Smooth muscle cell (in vitro differentiated cells): Measurements from ENCODE around the gene TMEM254. TPM values are rescaled to one million over a fixed set of nuclear protein-coding genes. Genes with fewer than 3 reads are reported as not detected.

ENCODE experiments used
- DNase-seq: peaks from one replicate; lab custom pipeline; 2025; ENCODE audit not compliant: unreplicated experiment; lab: John Stamatoyannopoulos, UW
- H2AFZ ChIP-seq: fragments of 200-600 bp; sonication (generic); 2 replicates; pipeline ENCODE4 v1.6.0; 2016; ENCODE audit warnings: antibody characterized with exemption, low read depth, mild to moderate bottlenecking
- H3F3A ChIP-seq: fragments of 200-600 bp; sonication (generic); 2 replicates; pipeline ENCODE4 v1.6.0; 2017; ENCODE audit warnings: antibody characterized with exemption, low read depth
- H3K27ac ChIP-seq: fragments of 200-600 bp; sonication (generic); 2 replicates; pipeline ENCODE4 v1.5.1; 2016; ENCODE audit warnings: low read depth, mild to moderate bottlenecking
- H3K27me3 ChIP-seq: fragments of 200-600 bp; sonication (generic); 2 replicates; pipeline ENCODE4 v1.6.1; 2016; ENCODE audit warnings: low read depth, mild to moderate bottlenecking
- H3K36me3 ChIP-seq: fragments of 200-600 bp; sonication (generic); 2 replicates; pipeline ENCODE4 v1.5.1; 2016; ENCODE audit warnings: low read depth
- H3K4me1 ChIP-seq: fragments of 200-600 bp; sonication (generic); 2 replicates; pipeline ENCODE4 v1.5.1; 2016; ENCODE audit warnings: low read depth
- H3K4me2 ChIP-seq: fragments of 200-600 bp; sonication (generic); 2 replicates; pipeline ENCODE4 v1.6.0; 2016; ENCODE audit warnings: mild to moderate bottlenecking
- H3K4me3 ChIP-seq: fragments of 200-600 bp; sonication (generic); 2 replicates; pipeline ENCODE4 v1.5.1; 2016; ENCODE audit warnings: mild to moderate bottlenecking
- H3K79me2 ChIP-seq: fragments of 200-600 bp; sonication (generic); 2 replicates; pipeline ENCODE4 v1.6.0; 2016; ENCODE audit warnings: low read depth, mild to moderate bottlenecking
- H3K9ac ChIP-seq: fragments of 200-600 bp; sonication (generic); 2 replicates; pipeline ENCODE4 v1.6.0; 2016; ENCODE audit warnings: low read depth
- H3K9me3 ChIP-seq: fragments of 200-600 bp; sonication (generic); replicated peaks from 2 replicates; pipeline ENCODE4 v1.5.1; 2016; ENCODE audit warnings: low read depth
- H4K20me1 ChIP-seq: fragments of 200-600 bp; sonication (generic); 2 replicates; pipeline ENCODE4 v1.6.0; 2016; ENCODE audit warnings: low read depth
- WGBS: methylation state at CpG from one replicate; pipeline ENCODE4 v1.1.7; 2016; ENCODE audit warnings: low lambda C conversion rate; 5-methylcytosine and 5-hydroxymethylcytosine counted together
- polyA plus RNA-seq: library from polyadenylated mRNA; unstranded; fragments of >200 nt; fragmentation: Nextera tagmentation; extraction: Ambion mirVana; gene quantifications from 2 replicates; pipeline ENCODE4 v1.2.1, GENCODE V29; 2016
- total RNA-seq: library from RNA; depleted of rRNA; stranded (reverse); fragments of >200 nt; gene quantifications from 2 replicates; pipeline ENCODE4 v1.2.3, GENCODE V29; 2014
- TF ChIP-seq, protein P1 (sequence below): fragments of 200-600 bp; sonication (generic); IDR thresholded peaks from 2 replicates; pipeline ENCODE4 v1.5.1; 2017; ENCODE audit warnings: borderline replicate concordance, mild to moderate bottlenecking, antibody characterized with exemption; ENCODE audit not compliant: insufficient read depth, poor library complexity, severe bottlenecking

Gene TMEM254
- total and polyA plus RNA-seq, 2 experiments from 2014 or later = 34.6 to 42.1 TPM

DNA sequence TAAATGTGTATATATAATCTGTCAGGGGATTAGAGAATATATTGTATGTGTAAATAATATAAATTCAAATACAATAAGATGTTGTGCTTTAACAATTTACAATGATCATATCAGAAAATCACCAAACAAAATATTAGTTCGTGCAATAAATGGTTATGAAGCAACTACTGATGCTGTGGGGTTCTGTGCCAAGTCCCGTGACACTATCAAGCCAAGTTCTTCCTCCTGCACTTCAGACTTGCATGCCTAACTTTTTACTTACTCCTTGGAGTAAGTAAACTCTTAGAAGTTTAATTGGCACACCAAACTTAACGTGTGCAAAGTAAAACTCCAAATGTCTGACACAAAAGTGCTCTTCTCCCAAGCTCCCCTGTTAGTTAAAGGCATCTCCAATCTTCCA is 26.5 kb upstream of the TMEM254 start:
- DNase-seq = no peak
- Histone ChIP-seq H3K4me2 (no peak overlapping the region), H4K20me1 (no peaks in the 10 kb centered on the region), H3F3A (no peaks in the 10 kb centered on the region), H3K79me2 (no peaks in the 10 kb centered on the region), H3K4me1 (no peaks in the 10 kb centered on the region), H3K27ac (no peak overlapping the region), H3K27me3 (no peaks in the 10 kb centered on the region), H2AFZ (no peak overlapping the region), H3K36me3 (no peaks in the 10 kb centered on the region), H3K9ac (no peak overlapping the region), H3K4me3 (no peak overlapping the region), H3K9me3 (no peaks in the 10 kb centered on the region)
- 81% methylated on average over 3 of the region's 3 CpGs for WGBS
- TF ChIP-seq, protein P1, sequence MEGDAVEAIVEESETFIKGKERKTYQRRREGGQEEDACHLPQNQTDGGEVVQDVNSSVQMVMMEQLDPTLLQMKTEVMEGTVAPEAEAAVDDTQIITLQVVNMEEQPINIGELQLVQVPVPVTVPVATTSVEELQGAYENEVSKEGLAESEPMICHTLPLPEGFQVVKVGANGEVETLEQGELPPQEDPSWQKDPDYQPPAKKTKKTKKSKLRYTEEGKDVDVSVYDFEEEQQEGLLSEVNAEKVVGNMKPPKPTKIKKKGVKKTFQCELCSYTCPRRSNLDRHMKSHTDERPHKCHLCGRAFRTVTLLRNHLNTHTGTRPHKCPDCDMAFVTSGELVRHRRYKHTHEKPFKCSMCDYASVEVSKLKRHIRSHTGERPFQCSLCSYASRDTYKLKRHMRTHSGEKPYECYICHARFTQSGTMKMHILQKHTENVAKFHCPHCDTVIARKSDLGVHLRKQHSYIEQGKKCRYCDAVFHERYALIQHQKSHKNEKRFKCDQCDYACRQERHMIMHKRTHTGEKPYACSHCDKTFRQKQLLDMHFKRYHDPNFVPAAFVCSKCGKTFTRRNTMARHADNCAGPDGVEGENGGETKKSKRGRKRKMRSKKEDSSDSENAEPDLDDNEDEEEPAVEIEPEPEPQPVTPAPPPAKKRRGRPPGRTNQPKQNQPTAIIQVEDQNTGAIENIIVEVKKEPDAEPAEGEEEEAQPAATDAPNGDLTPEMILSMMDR = no peak

DNA sequence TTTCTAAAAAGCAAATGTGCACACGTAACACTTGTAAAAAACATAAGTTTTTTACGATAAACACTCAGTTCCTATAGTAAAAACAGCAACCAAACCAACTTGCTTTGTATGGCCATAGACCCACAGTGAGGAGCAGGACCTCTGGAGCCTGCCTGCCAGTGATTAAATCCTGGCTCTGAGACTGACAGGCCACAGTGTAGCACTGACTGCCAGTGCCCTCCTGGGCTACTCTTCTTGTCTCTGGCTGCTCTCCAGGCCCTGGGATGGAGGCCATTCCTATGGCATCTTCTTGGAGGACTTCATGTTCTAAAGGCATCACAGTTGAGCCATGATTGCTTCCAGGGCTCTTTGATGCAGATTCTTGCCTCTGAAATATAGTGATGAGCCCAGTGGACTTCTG is 22.7 kb upstream of the TMEM254 start:
- H4K20me1 ChIP-seq = no peaks in the 10 kb centered on the region
- H3K4me2 ChIP-seq = no peak overlapping the region
- 90% methylated on average over 2 of the region's 2 CpGs for WGBS
- no peaks in the 10 kb centered on the region for H3K27me3 ChIP-seq
- H3K27ac ChIP-seq = no peak overlapping the region
- no peak overlapping the region for H2AFZ ChIP-seq
- DNase-seq = no peak
- H3K36me3 ChIP-seq = no peaks in the 10 kb centered on the region
- H3K9ac ChIP-seq = no peak overlapping the region
- TF ChIP-seq, protein P1 = no peak
- H3F3A ChIP-seq = no peaks in the 10 kb centered on the region
- H3K4me1 ChIP-seq = no peaks in the 10 kb centered on the region
- H3K9me3 ChIP-seq = no peaks in the 10 kb centered on the region
- H3K4me3 ChIP-seq = no peak overlapping the region
- H3K79me2 ChIP-seq = no peaks in the 10 kb centered on the region

DNA sequence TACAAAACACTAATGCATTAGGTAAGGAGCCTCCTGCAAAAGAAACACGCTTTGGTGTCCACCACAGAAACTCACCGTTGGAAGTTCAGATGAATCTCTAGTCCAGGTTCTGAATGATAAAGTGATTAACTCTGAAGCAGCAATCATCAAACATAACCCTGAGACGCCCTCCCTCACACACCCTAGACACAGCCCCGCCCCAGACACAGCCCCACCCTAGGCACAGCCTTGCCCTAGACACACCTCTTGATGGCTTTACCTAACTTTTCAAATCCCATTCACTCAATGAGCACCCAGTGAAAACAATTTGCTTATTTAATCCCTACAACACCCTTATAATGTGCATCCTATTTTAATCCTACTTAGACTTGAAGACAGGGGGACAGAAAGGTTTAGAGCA is 21.3 kb upstream of the TMEM254 start:
- no peak for DNase-seq
- Histone ChIP-seq H3K4me3 (no peak overlapping the region), H3K27ac (no peak overlapping the region), H3F3A (no peaks in the 10 kb centered on the region), H3K9me3 (no peaks in the 10 kb centered on the region), H3K4me1 (no peaks in the 10 kb centered on the region), H3K4me2 (no peak overlapping the region), H3K27me3 (no peaks in the 10 kb centered on the region), H3K79me2 (no peaks in the 10 kb centered on the region), H3K36me3 (no peaks in the 10 kb centered on the region), H2AFZ (no peak overlapping the region), H3K9ac (no peak overlapping the region), H4K20me1 (no peaks in the 10 kb centered on the region)
- 93% methylated on average over 4 of the region's 4 CpGs for WGBS
- TF ChIP-seq, protein P1 = no peak

DNA sequence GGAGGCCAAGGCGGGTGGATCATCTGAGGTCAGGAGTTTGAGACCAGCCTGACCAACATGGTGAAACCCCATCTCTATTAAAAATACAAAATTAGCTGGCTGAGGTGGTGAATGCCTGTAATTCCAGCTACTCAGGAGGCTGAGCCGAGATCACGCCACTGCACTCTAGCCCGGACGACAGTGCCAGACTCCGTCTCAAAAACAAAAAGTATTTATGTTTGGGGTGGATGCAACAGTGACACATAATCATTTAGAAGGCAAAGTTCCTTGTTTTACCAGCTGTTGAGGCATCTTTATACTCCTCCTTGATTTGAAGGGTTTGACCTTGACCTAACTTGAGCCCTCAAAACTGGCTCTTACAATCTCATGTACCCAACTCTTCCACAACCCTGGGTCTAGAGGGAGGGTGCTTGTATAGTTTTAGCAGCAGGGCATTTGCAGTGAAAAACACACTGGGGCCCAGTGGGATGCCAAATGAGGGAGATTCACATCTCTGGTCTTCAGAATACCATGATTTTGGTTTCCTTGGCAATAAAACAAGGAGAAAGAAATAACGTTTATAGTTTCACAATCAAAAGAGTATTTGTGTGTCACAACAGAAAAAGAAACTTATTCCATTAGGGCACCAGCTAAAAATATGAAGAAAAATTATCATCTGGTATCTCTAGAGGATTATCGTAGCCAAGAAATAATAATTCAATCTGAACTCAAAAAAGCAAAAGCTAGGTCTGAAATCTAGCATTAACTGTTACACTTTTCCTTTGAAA is 14.2 kb upstream of the TMEM254 start:
- no peak overlapping the region for H2AFZ ChIP-seq
- H3K79me2 ChIP-seq = no peaks in the 10 kb centered on the region
- H3K36me3 ChIP-seq = no peaks in the 10 kb centered on the region
- H3K9me3 ChIP-seq = no peaks in the 10 kb centered on the region
- H3F3A ChIP-seq = no peaks in the 10 kb centered on the region
- TF ChIP-seq, protein P1 = no peak
- H3K4me1 ChIP-seq = no peaks in the 10 kb centered on the region
- 96% methylated on average over 8 of the region's 8 CpGs for WGBS
- DNase-seq = no peak
- H3K27ac ChIP-seq = no peak overlapping the region
- no peak overlapping the region for H3K4me2 ChIP-seq
- H3K4me3 ChIP-seq = no peak overlapping the region
- no peak overlapping the region for H3K9ac ChIP-seq
- H4K20me1 ChIP-seq = no peaks in the 10 kb centered on the region
- no peaks in the 10 kb centered on the region for H3K27me3 ChIP-seq
